ENCODE measurements around the gene GNAO1.

GRCh38 chr16:56145369-56145768 lies 45.9 kb upstream of the GNAO1 start:
- TF ChIP-seq CTCF (optimal IDR thresholded peaks at IDR 0.05 in 1 of 3, IDR thresholded peaks at IDR 0.05 in 1 of 3, conservative IDR thresholded peaks at IDR 0.05 in 1 of 3; ENCODE audit: extremely low read depth in 1 of 3, insufficient read depth in 2 of 3, low read length in 3 of 3) (no peak), EZH2 (IDR thresholded peaks at IDR 0.05; ENCODE audit: low read length) (no peak)

Data from keratinocyte (primary cell).